B cell (primary cell): Measurements from ENCODE around the gene FGF18. TPM values are rescaled to one million over a fixed set of nuclear protein-coding genes. Genes with fewer than 3 reads are reported as not detected.

Experiments
- ATAC-seq: fragments of 200-7000 bp; cut with Tn5 transposase; one replicate; pipeline ENCODE4 v1.10.0; 2021; ENCODE audit warnings: low read depth, mild to moderate bottlenecking, moderate number of reproducible peaks, moderate library complexity
- CTCF ChIA-PET: fragments of 350-600 bp; sonication (Branson Sonifier 250); formaldehyde crosslinking; loops from one replicate; lab custom pipeline; 2021; ENCODE audit warnings: antibody characterized with exemption, inconsistent platforms; lab: Charles Lee
- POLR2A ChIA-PET: fragments of 350-600 bp; sonication (Branson Sonifier 250); formaldehyde crosslinking; loops from one replicate; lab custom pipeline; 2021; ENCODE audit warnings: antibody characterized with exemption; lab: Charles Lee
- DNase-seq: peaks from one replicate; pipeline ENCODE4 v3.0.0; 2013
- H2AFZ ChIP-seq: 2 replicates; pipeline ENCODE4 v1.6.1; 2012; ENCODE audit warnings: mild to moderate bottlenecking, low read depth, low read length; ENCODE audit not compliant: insufficient read depth, poor library complexity, severe bottlenecking
- H3K27ac ChIP-seq, 2 donors: 1 replicate in 1 of 2; 2 replicates in 1 of 2; pipeline ENCODE4 v1.5.1; 2012 to 2013; ENCODE audit warnings: low read length in 2 of 2, mild to moderate bottlenecking in 2 of 2, moderate library complexity in 1 of 2
- H3K27me3 ChIP-seq, 4 experiments: fragments of 200-600 bp in 1 of 4; sonication (generic) in 1 of 4; replicated peaks in 1 of 4; 1 replicate in 2 of 4; 2 replicates in 2 of 4; pipeline versions ENCODE4 v1.6.1 to v1.7.0; 2013 to 2016; ENCODE audit warnings: low read length in 3 of 4, mild to moderate bottlenecking in 2 of 4, mixed read lengths in 1 of 4, moderate library complexity in 1 of 4; ENCODE audit not compliant: insufficient read depth in 4 of 4, control insufficient read depth in 3 of 4; ENCODE audit errors: control extremely low read depth in 1 of 4
- H3K36me3 ChIP-seq, 2 experiments: replicated peaks in 1 of 2; 1 replicate in 1 of 2; 2 replicates in 1 of 2; pipeline versions ENCODE4 v1.6.1 to v1.7.1; 2013; ENCODE audit warnings: low read length in 1 of 2; ENCODE audit not compliant: insufficient read depth in 2 of 2, control insufficient read depth in 1 of 2; ENCODE audit errors: control extremely low read depth in 1 of 2, extremely low read depth in 1 of 2
- H3K4me1 ChIP-seq, 2 donors: fragments of 200-600 bp in 1 of 2; sonication (generic) in 1 of 2; 1 replicate in 1 of 2; 2 replicates in 1 of 2; pipeline versions ENCODE4 v1.5.1 to v1.6.1; 2013 to 2017; ENCODE audit warnings: low read length in 2 of 2; ENCODE audit not compliant: control insufficient read depth in 2 of 2, insufficient read depth in 2 of 2
- H3K4me2 ChIP-seq: replicated peaks from 2 replicates; pipeline ENCODE3; 2012; ENCODE audit warnings: mild to moderate bottlenecking, low read depth, low read length; ENCODE audit not compliant: poor library complexity, severe bottlenecking
- H3K4me3 ChIP-seq, 5 experiments: fragments of 200-600 bp in 1 of 5; sonication (generic) in 1 of 5; 1 replicate in 3 of 5; 2 replicates in 2 of 5; pipeline versions ENCODE4 v1.5.1 to v1.7.0; 2011 to 2016; ENCODE audit warnings: low read length in 4 of 5, mild to moderate bottlenecking in 4 of 5, low read depth in 2 of 5, control low read depth in 1 of 5, moderate library complexity in 1 of 5; ENCODE audit not compliant: insufficient read depth in 1 of 5; ENCODE audit errors: control extremely low read depth in 1 of 5, extremely low read depth in 1 of 5
- H3K79me2 ChIP-seq: fragments of 200-600 bp; sonication (generic); one replicate; pipeline ENCODE4 v1.6.0; 2016; ENCODE audit warnings: low read length; ENCODE audit not compliant: control insufficient read depth, insufficient read depth
- H3K9ac ChIP-seq: fragments of 200-600 bp; sonication (generic); 2 replicates; pipeline ENCODE4 v1.6.1; 2017; ENCODE audit warnings: mild to moderate bottlenecking, low read length, moderate library complexity
- H3K9me3 ChIP-seq, 3 donors: one replicate each; pipeline versions ENCODE4 v1.6.1 to v1.7.1; 2013; ENCODE audit warnings: low read length in 2 of 3; ENCODE audit not compliant: control insufficient read depth in 2 of 3, insufficient read depth in 1 of 3; ENCODE audit errors: control extremely low read depth in 1 of 3
- H4K20me1 ChIP-seq: 2 replicates; pipeline ENCODE4 v1.6.0; 2012; ENCODE audit warnings: mild to moderate bottlenecking, low read length; ENCODE audit not compliant: insufficient read depth, control insufficient read depth, poor library complexity, severe bottlenecking
- H3K27ac Mint-ChIP-seq: one replicate; pipeline ENCODE4 v1.8.0; 2021; ENCODE audit warnings: mixed read lengths
- H3K27me3 Mint-ChIP-seq: one replicate; pipeline ENCODE4 v1.8.0; 2021; ENCODE audit warnings: mixed read lengths
- H3K4me1 Mint-ChIP-seq: one replicate; pipeline ENCODE4 v1.8.0; 2021; ENCODE audit warnings: mixed read lengths
- H3K4me3 Mint-ChIP-seq: one replicate; pipeline ENCODE4 v1.8.0; 2021; ENCODE audit warnings: mixed read lengths
- H3K9me3 Mint-ChIP-seq: one replicate; pipeline ENCODE4 v1.8.0; 2022; ENCODE audit warnings: mixed read lengths; ENCODE audit not compliant: insufficient read depth
- EZH2 ChIP-seq: IDR thresholded peaks from 2 replicates; pipeline ENCODE4 v1.6.1; 2012; ENCODE audit warnings: borderline replicate concordance, low read depth, mild to moderate bottlenecking, moderate library complexity, low read length; ENCODE audit not compliant: insufficient read depth, poor library complexity, severe bottlenecking
- WGBS: methylation state at CpG from one replicate; pipeline ENCODE4 v1.1.5; 2013; ENCODE audit warnings: missing lambda C conversion rate; ENCODE audit not compliant: insufficient coverage; 5-methylcytosine and 5-hydroxymethylcytosine counted together
- intact Hi-C: fragments of 100-400 bp; cut with micrococcal nuclease; formaldehyde crosslinking; loops from one replicate; pipeline ENCODE4 v1.10.0; 2022
- polyA plus RNA-seq: library from polyadenylated mRNA; depleted of rRNA; stranded (reverse); fragments of >200 nt; gene quantifications from 2 replicates; pipeline ENCODE4 v1.2.3, GENCODE V29; 2012
- total RNA-seq, 2 donors: library from RNA; stranded (reverse); fragments of 120-200 nt in 1 of 2; gene quantifications; 1 replicate in 1 of 2; 2 replicates in 1 of 2; pipeline versions ENCODE4 v1.2.3 to v1.2.4, GENCODE V29; 2013 to 2022
- TF ChIP-seq, protein P1 (sequence below): fragments of 200-600 bp; IDR thresholded peaks from one replicate; pipeline ENCODE4 v1.8.0; 2022; ENCODE audit warnings: antibody characterized with exemption, mild to moderate bottlenecking

Gene FGF18
- total and polyA plus RNA-seq, 2 donors (not counting 1 experiment from before 2014, with no cell fraction given): 0.06 to 0.15 TPM

DNA sequence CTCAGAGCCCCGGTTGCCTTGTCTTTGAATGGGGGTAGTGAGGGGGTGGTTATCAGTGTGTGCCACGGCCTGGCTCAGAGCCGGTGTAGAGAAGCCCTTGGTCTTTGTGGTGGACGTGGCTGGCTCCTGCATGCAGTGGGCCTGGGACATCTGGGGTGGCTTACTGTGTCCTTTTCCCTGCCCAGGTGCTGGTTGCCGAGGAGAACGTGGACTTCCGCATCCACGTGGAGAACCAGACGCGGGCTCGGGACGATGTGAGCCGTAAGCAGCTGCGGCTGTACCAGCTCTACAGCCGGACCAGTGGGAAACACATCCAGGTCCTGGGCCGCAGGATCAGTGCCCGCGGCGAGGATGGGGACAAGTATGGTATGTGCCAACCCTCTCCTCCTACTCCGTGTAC, 16.5 kb downstream of the FGF18 start:
- no peaks in the 10 kb centered on the region for H4K20me1 ChIP-seq
- H3K36me3 ChIP-seq: no peaks in the 10 kb centered on the region
- TF ChIP-seq, protein P1, sequence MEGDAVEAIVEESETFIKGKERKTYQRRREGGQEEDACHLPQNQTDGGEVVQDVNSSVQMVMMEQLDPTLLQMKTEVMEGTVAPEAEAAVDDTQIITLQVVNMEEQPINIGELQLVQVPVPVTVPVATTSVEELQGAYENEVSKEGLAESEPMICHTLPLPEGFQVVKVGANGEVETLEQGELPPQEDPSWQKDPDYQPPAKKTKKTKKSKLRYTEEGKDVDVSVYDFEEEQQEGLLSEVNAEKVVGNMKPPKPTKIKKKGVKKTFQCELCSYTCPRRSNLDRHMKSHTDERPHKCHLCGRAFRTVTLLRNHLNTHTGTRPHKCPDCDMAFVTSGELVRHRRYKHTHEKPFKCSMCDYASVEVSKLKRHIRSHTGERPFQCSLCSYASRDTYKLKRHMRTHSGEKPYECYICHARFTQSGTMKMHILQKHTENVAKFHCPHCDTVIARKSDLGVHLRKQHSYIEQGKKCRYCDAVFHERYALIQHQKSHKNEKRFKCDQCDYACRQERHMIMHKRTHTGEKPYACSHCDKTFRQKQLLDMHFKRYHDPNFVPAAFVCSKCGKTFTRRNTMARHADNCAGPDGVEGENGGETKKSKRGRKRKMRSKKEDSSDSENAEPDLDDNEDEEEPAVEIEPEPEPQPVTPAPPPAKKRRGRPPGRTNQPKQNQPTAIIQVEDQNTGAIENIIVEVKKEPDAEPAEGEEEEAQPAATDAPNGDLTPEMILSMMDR: no peak
- TF ChIP-seq EZH2: no peak
- H3K4me3 Mint-ChIP-seq: no peak overlapping the region
- H2AFZ ChIP-seq: no peak overlapping the region
- no peak overlapping the region for H3K27ac ChIP-seq
- ATAC-seq: no peak
- H3K4me3 ChIP-seq: no peak overlapping the region
- H3K4me2 ChIP-seq: no peak overlapping the region
- CTCF ChIA-PET: no interaction called here
- no peaks in the 10 kb centered on the region for H3K79me2 ChIP-seq
- no peak for DNase-seq
- H3K4me1 Mint-ChIP-seq: no peaks in the 10 kb centered on the region
- intact Hi-C loops: no loop called here
- 94% methylated on average over 19 of the region's 20 CpGs for WGBS
- H3K27me3 Mint-ChIP-seq: no peaks in the 10 kb centered on the region
- H3K9me3 Mint-ChIP-seq: no peaks in the 10 kb centered on the region
- no peak overlapping the region for H3K27ac Mint-ChIP-seq
- H3K27me3 ChIP-seq: no peaks in the 10 kb centered on the region
- H3K9me3 ChIP-seq: no peaks in the 10 kb centered on the region
- POLR2A ChIA-PET: no interaction called here
- no peaks in the 10 kb centered on the region for H3K4me1 ChIP-seq
- H3K9ac ChIP-seq: no peak overlapping the region

DNA sequence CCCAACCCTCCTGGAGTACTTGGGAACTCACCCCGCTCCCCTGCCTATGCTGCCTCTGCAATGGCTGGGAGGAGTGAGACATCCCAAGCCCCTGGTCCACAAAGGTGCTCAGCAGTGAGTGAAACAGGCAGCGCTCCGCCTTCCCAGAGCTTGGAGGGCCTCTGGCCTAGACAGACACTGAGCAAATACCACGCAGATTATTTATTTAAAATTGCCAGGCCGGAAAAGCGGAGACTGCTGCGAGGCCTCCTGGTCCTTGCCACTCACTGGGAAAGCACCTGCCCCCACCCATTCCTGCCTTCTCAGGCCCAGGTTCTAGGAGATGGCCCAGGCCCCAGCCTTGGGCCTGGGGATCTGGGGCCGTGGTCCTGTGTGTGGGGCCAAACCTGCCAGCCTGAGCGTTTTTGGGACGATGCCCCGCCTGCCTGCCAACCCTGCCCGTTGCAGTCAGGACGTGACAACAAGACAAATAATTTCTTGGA, 17.4 kb downstream of the FGF18 start:
- H3K9ac ChIP-seq: no peak overlapping the region
- no peaks in the 10 kb centered on the region for H3K4me1 ChIP-seq
- H3K79me2 ChIP-seq: no peaks in the 10 kb centered on the region
- H3K27me3 Mint-ChIP-seq: no peaks in the 10 kb centered on the region
- no peak overlapping the region for H3K4me2 ChIP-seq
- H3K27ac Mint-ChIP-seq: no peak overlapping the region
- no peaks in the 10 kb centered on the region for H3K27me3 ChIP-seq
- no peaks in the 10 kb centered on the region for H3K36me3 ChIP-seq
- ATAC-seq: no peak
- 92% methylated on average over 13 of the region's 13 CpGs for WGBS
- no peaks in the 10 kb centered on the region for H3K9me3 Mint-ChIP-seq
- H3K9me3 ChIP-seq: no peaks in the 10 kb centered on the region
- intact Hi-C loops: no loop called here
- no peak overlapping the region for H3K4me3 ChIP-seq
- TF ChIP-seq, protein P1: no peak
- ChIA-PET POLR2A (no interaction called here), CTCF (interaction anchor here (0.5 kb wide), 1 partner anchor 755 kb away, joined by 5 read pairs; no protein-coding TSS in a partner anchor)
- H3K4me3 Mint-ChIP-seq: no peak overlapping the region
- no peaks in the 10 kb centered on the region for H3K4me1 Mint-ChIP-seq
- no peaks in the 10 kb centered on the region for H4K20me1 ChIP-seq
- H2AFZ ChIP-seq: no peak overlapping the region
- DNase-seq: no peak
- H3K27ac ChIP-seq: no peak overlapping the region
